Ovary (tissue), 9 donors: Measurements from ENCODE around the gene SLC23A2. TPM values are rescaled to one million over a fixed set of nuclear protein-coding genes. Genes with fewer than 3 reads are reported as not detected.

Source experiments
- DNase-seq, 5 donors: peaks; one replicate each; pipeline ENCODE4 v3.0.0-alpha.2; 2019 to 2020
- H3K27ac ChIP-seq, 2 donors: fragments of 200-600 bp; one replicate each; pipeline versions ENCODE4 v1.5.1 to v1.8.0; 2019 to 2022
- H3K27me3 ChIP-seq: fragments of 200-600 bp; one replicate; pipeline ENCODE4 v1.8.0; 2022
- H3K36me3 ChIP-seq: fragments of 200-600 bp; sonication (generic); one replicate; pipeline ENCODE4 v1.5.1; 2019
- H3K4me1 ChIP-seq: one replicate; pipeline ENCODE4 v1.8.1; 2013; ENCODE audit warnings: mild to moderate bottlenecking, moderate library complexity; ENCODE audit not compliant: insufficient read depth
- H3K4me3 ChIP-seq: fragments of 200-600 bp; sonication (generic); one replicate; pipeline ENCODE4 v1.5.1; 2017
- H3K9me3 ChIP-seq, 2 donors: fragments of 200-600 bp in 1 of 2; sonication (generic) in 1 of 2; one replicate each; pipeline versions ENCODE4 v1.5.1 to v1.8.1; 2013 to 2019; ENCODE audit warnings: mild to moderate bottlenecking in 1 of 2, moderate library complexity in 1 of 2
- EP300 ChIP-seq: sonication (generic); formaldehyde crosslinking; IDR thresholded peaks from one replicate; pipeline ENCODE4 v1.6.1; 2017; ENCODE audit warnings: antibody characterized with exemption
- POLR2A ChIP-seq: fragments of 450-650 bp; IDR thresholded peaks from one replicate; pipeline ENCODE4 v1.6.1; 2017; ENCODE audit warnings: antibody characterized with exemption, mild to moderate bottlenecking, moderate library complexity
- WGBS, 3 donors: extraction: QIAGEN DNeasy Blood & Tissue Kit in 1 of 3; methylation state at CpG; one replicate each; pipeline versions ENCODE4 v1.1.5 to v1.1.7; 2013 to 2017; 5-methylcytosine and 5-hydroxymethylcytosine counted together
- intact Hi-C, 4 donors: fragments of 100-400 bp; cut with DNase I; formaldehyde crosslinking; loops; one replicate each; pipeline versions ENCODE4 v1.11.0 to v1.15.1; 2022 to 2023
- polyA plus RNA-seq, 2 donors: library from polyadenylated mRNA; stranded (reverse); fragments of 200-250 nt in 1 of 2; fragments of 350-450 nt in 1 of 2; fragmentation: Illumina TruSeq in 1 of 2; extraction: RNeasy Lipid Tissue Mini Kit (QIAGEN cat#74804) in 1 of 2; gene quantifications; one replicate each; pipeline ENCODE4 v1.2.3, GENCODE V29; 2013 to 2014
- total RNA-seq, 7 donors: library from RNA; depleted of rRNA in 2 of 7; stranded (reverse); fragments of >200 nt in 2 of 7; fragmentation: NEBNext Ultra II Directional in 3 of 7; extraction: Animal tissue kit (Norgen Biotek cat#: 25700) in 3 of 7; gene quantifications; one replicate each; pipeline versions ENCODE4 v1.1.0 to v1.2.4, GENCODE V29; 2016 to 2023
- TF ChIP-seq, protein P1 (sequence below), 3 donors: fragments of 450-650 bp in 2 of 3; fragments of 200-600 bp in 1 of 3; IDR thresholded peaks; one replicate each; pipeline versions ENCODE4 v1.5.1 to v1.8.0; 2016 to 2022; ENCODE audit warnings: antibody characterized with exemption in 3 of 3, mild to moderate bottlenecking in 1 of 3
- donor health status: DM: no; HTN: no; CAD: no; lungs with moderate emphysema.
- donor health status: DM: no; HTN: no; CAD: no.
- donor health status: Bipolar disorder and iron deficiency.
- donor health status: DM: yes; HTN: yes; CAD: no.
- donor health status: DM: no; HTN: no; CAD: no.
- donor health status: DM: yes; HTN: yes; CAD: no.

SLC23A2 gene
- total and polyA plus RNA-seq, 9 donors = 28.7 to 95.6 (median 61.0) TPM

- no peak for DNase-seq
- H3K4me3 ChIP-seq = no peak overlapping the region
- TF ChIP-seq, protein P1, sequence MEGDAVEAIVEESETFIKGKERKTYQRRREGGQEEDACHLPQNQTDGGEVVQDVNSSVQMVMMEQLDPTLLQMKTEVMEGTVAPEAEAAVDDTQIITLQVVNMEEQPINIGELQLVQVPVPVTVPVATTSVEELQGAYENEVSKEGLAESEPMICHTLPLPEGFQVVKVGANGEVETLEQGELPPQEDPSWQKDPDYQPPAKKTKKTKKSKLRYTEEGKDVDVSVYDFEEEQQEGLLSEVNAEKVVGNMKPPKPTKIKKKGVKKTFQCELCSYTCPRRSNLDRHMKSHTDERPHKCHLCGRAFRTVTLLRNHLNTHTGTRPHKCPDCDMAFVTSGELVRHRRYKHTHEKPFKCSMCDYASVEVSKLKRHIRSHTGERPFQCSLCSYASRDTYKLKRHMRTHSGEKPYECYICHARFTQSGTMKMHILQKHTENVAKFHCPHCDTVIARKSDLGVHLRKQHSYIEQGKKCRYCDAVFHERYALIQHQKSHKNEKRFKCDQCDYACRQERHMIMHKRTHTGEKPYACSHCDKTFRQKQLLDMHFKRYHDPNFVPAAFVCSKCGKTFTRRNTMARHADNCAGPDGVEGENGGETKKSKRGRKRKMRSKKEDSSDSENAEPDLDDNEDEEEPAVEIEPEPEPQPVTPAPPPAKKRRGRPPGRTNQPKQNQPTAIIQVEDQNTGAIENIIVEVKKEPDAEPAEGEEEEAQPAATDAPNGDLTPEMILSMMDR (IDR thresholded peaks at IDR 0.05) = peak; percentile 21 to 54 (median 50)
- TF ChIP-seq EP300 = no peak
- no peak for TF ChIP-seq POLR2A
- no peaks in the 10 kb centered on the region for H3K27me3 ChIP-seq
- 41 to 46% (median 42%) methylated on average over 6 of the region's 6 CpGs for WGBS, 3 donors
- intact Hi-C loops = no loop called here
- no peak overlapping the region for H3K27ac ChIP-seq
- no peaks in the 10 kb centered on the region for H3K9me3 ChIP-seq
- H3K36me3 ChIP-seq = no peaks in the 10 kb centered on the region
- H3K4me1 ChIP-seq = peaks cover 14% of the 10 kb centered on the region
Observed at GRCh38 chr20:4949833-4950178, 51.5 kb downstream of the SLC23A2 start.

DNA sequence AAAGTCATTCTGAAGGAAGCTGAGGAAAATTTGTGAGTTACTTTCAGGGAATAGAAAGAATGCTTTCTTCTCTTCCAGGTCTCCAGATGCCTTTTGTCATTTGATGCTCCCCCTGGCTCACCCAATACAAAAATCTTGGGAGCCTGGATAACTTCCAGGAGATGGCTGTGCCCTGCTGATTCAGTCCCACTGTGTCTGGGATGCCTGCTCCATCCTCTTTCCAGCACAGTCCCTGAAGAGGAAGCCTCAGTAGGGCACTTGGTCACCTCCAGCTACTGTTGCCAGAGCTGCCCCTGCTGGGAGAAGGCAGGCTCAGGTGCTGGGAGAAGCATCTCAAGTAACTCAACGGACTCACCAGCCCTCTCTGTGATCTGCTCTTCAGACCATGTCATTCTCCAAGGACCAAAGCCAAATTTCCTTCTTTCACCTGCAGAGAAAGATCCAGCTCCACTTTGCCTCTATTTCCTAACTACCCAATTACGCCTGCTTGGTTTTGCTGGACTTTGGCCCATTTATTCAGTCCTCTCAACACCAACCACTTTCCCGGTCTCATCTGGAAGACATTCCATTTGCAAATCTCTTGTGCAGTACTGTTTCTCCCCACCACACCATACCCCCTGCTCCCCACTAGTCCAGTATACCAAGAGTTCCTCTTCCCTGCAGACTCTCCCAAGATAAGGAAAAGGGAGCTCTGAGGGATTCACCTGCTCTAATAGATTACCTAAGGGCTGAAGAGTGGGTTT, 53.3 kb downstream of the SLC23A2 start:
- no peaks in the 10 kb centered on the region for H3K9me3 ChIP-seq
- H3K4me3 ChIP-seq = no peak overlapping the region
- WGBS, 3 donors = 62 to 66% (median 63%) methylated on average over 3 of the region's 3 CpGs
- TF ChIP-seq, protein P1 (IDR thresholded peaks at IDR 0.05) = no peak
- TF ChIP-seq EP300 = no peak
- no peak for TF ChIP-seq POLR2A
- H3K27me3 ChIP-seq = no peaks in the 10 kb centered on the region
- no peak for DNase-seq
- intact Hi-C loops = no loop called here
- no peaks in the 10 kb centered on the region for H3K36me3 ChIP-seq
- no peak overlapping the region for H3K27ac ChIP-seq
- H3K4me1 ChIP-seq = peaks cover 16% of the 10 kb centered on the region

DNA sequence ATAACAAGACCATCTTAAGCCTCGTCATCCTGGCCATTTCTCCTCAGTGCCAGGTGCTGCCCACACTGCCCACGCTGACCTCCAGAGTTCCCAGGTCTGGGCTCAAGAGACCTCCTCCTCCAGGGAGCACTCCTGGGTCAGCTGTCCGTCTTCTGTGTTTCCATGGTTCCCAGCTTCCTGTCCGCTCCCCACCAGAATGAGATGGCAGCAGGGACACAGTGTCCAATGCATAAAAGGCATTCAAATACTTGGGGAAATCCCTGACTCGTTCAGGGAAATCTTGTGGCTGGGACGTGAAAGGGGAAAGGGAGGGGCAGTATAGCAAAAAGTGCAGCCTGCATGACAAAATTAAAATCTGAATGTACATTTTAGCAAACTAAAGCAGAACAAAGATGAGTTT, 54.3 kb downstream of the SLC23A2 start:
- Histone ChIP-seq H3K9me3 (no peaks in the 10 kb centered on the region), H3K36me3 (no peaks in the 10 kb centered on the region), H3K27ac (no peak overlapping the region), H3K27me3 (no peaks in the 10 kb centered on the region), H3K4me1 (peaks cover 17% of the 10 kb centered on the region), H3K4me3 (no peak overlapping the region)
- no peak for TF ChIP-seq POLR2A
- TF ChIP-seq EP300 = no peak
- TF ChIP-seq, protein P1 (IDR thresholded peaks at IDR 0.05) = no peak
- DNase-seq = no peak
- intact Hi-C loops = no loop called here
- WGBS, 3 donors = 56 to 74% (median 71%) methylated on average over 6 of the region's 6 CpGs

GRCh38 chr20:4946585-4946984, 54.7 kb downstream of the SLC23A2 start:
- H3K27ac ChIP-seq = no peak overlapping the region
- H3K4me3 ChIP-seq = no peak overlapping the region
- no peaks in the 10 kb centered on the region for H3K36me3 ChIP-seq
- intact Hi-C loops = no loop called here
- no peak for TF ChIP-seq POLR2A
- H3K4me1 ChIP-seq = peaks cover 18% of the 10 kb centered on the region
- DNase-seq = no peak
- WGBS, 3 donors = 92 to 94% (median 94%) methylated on average over 6 of the region's 6 CpGs
- H3K9me3 ChIP-seq = no peaks in the 10 kb centered on the region
- no peaks in the 10 kb centered on the region for H3K27me3 ChIP-seq

DNA sequence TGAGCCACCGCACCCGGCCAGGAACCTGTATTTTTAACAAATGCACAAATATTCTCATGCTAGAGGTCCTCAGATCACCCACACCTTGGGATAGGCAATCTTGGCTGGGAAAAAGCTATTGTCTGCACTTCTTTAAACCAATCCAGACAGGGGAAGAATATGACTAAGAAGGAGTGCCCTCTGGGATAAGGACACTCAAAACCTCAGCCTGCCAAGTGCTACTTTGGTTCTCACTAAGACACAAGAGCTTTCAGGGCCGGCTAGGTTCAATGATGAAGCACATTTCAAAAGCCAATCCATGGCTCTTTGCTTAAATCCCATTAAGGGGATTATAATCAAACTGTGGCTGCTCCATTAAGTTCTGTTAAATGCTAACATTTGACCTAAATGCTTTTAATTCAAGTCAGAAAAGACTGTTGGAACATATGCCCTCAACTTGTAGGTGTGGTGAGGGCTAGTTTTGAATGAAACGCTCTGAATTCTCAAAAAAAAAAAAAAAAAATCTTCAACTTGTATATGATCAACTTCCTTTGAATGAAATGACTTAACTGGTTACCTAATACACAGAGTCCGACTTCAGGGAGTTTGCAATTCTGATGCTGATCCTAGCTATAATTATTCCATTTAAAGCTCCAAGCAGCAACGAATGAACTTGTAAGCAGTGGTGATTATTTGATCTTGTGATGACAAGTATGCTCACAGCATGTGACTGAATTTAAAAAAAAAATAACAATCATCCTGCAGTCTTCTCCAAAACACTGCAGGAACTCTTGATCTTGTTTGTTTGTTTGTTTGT, 56.6 kb downstream of the SLC23A2 start:
- intact Hi-C loops = no loop called here

More for the DNA sequence above, 56.6 kb downstream of the SLC23A2 start:
- TF ChIP-seq, protein P1 (IDR thresholded peaks at IDR 0.05) = no peak
- TF ChIP-seq POLR2A = no peak
- TF ChIP-seq EP300 = no peak
- H3K4me1 ChIP-seq = peaks cover 11% of the 10 kb centered on the region
- no peak overlapping the region for H3K4me3 ChIP-seq
- no peaks in the 10 kb centered on the region for H3K27me3 ChIP-seq
- H3K36me3 ChIP-seq = no peaks in the 10 kb centered on the region
- H3K9me3 ChIP-seq = no peaks in the 10 kb centered on the region
- H3K27ac ChIP-seq = no peak overlapping the region
- 75 to 79% (median 78%) methylated on average over 6 of the region's 6 CpGs for WGBS, 3 donors
- no peak for DNase-seq
